HL-60 (cell line): ENCODE data around the gene CTNND2.

Experiments
- SPI1 ChIP-seq: IDR thresholded peaks from 2 replicates; pipeline ENCODE4 v1.6.1; 2012; ENCODE audit warnings: low read depth, mild to moderate bottlenecking, borderline replicate concordance
- TF ChIP-seq, protein P1 (sequence below): IDR thresholded peaks from one replicate; pipeline ENCODE4 v1.5.1; 2011; ENCODE audit warnings: low read length, control low read depth, inconsistent platforms; ENCODE audit not compliant: insufficient read depth

GRCh38 chr5:11319836-11320580 lies 584.2 kb downstream of the CTNND2 start:
- TF ChIP-seq, protein P1, sequence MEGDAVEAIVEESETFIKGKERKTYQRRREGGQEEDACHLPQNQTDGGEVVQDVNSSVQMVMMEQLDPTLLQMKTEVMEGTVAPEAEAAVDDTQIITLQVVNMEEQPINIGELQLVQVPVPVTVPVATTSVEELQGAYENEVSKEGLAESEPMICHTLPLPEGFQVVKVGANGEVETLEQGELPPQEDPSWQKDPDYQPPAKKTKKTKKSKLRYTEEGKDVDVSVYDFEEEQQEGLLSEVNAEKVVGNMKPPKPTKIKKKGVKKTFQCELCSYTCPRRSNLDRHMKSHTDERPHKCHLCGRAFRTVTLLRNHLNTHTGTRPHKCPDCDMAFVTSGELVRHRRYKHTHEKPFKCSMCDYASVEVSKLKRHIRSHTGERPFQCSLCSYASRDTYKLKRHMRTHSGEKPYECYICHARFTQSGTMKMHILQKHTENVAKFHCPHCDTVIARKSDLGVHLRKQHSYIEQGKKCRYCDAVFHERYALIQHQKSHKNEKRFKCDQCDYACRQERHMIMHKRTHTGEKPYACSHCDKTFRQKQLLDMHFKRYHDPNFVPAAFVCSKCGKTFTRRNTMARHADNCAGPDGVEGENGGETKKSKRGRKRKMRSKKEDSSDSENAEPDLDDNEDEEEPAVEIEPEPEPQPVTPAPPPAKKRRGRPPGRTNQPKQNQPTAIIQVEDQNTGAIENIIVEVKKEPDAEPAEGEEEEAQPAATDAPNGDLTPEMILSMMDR: no peak
- no peak for TF ChIP-seq SPI1
